Loucy (cell line): ENCODE data around the gene HOXC4.

ENCODE experiments used
- H2AFZ ChIP-seq: fragments of 200-600 bp; sonication (generic); 2 replicates; pipeline ENCODE4 v1.6.0; 2016; ENCODE audit warnings: antibody characterized with exemption, mild to moderate bottlenecking, low read length, moderate library complexity
- H3F3A ChIP-seq: fragments of 200-600 bp; 2 replicates; pipeline ENCODE4 v1.6.0; 2016; ENCODE audit warnings: antibody characterized with exemption, low read depth, mild to moderate bottlenecking
- H3K27me3 ChIP-seq: fragments of 200-600 bp; sonication (generic); 2 replicates; pipeline ENCODE4 v1.6.1; 2014; ENCODE audit warnings: low read length, mild to moderate bottlenecking; ENCODE audit not compliant: insufficient read depth, poor library complexity, severe bottlenecking
- H3K36me3 ChIP-seq: fragments of 200-600 bp; sonication (generic); 2 replicates; pipeline ENCODE4 v1.6.1; 2016; ENCODE audit warnings: low read length; ENCODE audit not compliant: insufficient read depth
- H3K4me1 ChIP-seq: fragments of 200-600 bp; sonication (generic); 2 replicates; pipeline ENCODE4 v1.5.1; 2014; ENCODE audit warnings: low read length, mild to moderate bottlenecking; ENCODE audit not compliant: insufficient read depth, poor library complexity, severe bottlenecking
- H3K4me2 ChIP-seq: fragments of 200-600 bp; sonication (generic); 2 replicates; pipeline ENCODE4 v1.6.0; 2014; ENCODE audit warnings: antibody characterized with exemption, low read length, low read depth, mild to moderate bottlenecking; ENCODE audit not compliant: poor library complexity, severe bottlenecking
- H3K4me3 ChIP-seq: fragments of 200-600 bp; sonication (generic); 2 replicates; pipeline ENCODE4 v1.5.1; 2014; ENCODE audit warnings: low read length, mild to moderate bottlenecking, mixed read lengths; ENCODE audit not compliant: poor library complexity, severe bottlenecking
- H3K79me2 ChIP-seq: fragments of 200-600 bp; sonication (generic); 2 replicates; pipeline ENCODE4 v1.6.1; 2014; ENCODE audit warnings: low read length; ENCODE audit not compliant: insufficient read depth
- H3K9ac ChIP-seq: fragments of 200-600 bp; sonication (generic); 2 replicates; pipeline ENCODE4 v1.6.0; 2014; ENCODE audit warnings: mild to moderate bottlenecking, low read depth, low read length, moderate library complexity; ENCODE audit not compliant: poor library complexity, severe bottlenecking
- H3K9me2 ChIP-seq: fragments of 200-600 bp; sonication (generic); replicated peaks from 2 replicates; pipeline ENCODE4 v1.6.1; 2016; ENCODE audit warnings: low read depth, low read length, mixed read lengths
- H3K9me3 ChIP-seq: fragments of 200-600 bp; sonication (generic); 2 replicates; pipeline ENCODE4 v1.6.1; 2014; ENCODE audit warnings: mild to moderate bottlenecking, antibody characterized with exemption, low read length, low read depth; ENCODE audit not compliant: insufficient read depth
- H4K20me1 ChIP-seq: fragments of 200-600 bp; sonication (generic); 2 replicates; pipeline ENCODE4 v1.6.0; 2014; ENCODE audit warnings: antibody characterized with exemption, low read length, mild to moderate bottlenecking; ENCODE audit not compliant: insufficient read depth, poor library complexity, severe bottlenecking
- EZH2phosphoT487 ChIP-seq: fragments of 200-600 bp; IDR thresholded peaks from 2 replicates; pipeline ENCODE4 v1.6.1; 2018; ENCODE audit warnings: antibody characterized with exemption, mild to moderate bottlenecking, moderate library complexity, borderline replicate concordance
- TF ChIP-seq, protein P1 (sequence below): fragments of 200-600 bp; sonication (generic); conservative IDR thresholded peaks from 2 replicates; pipeline ENCODE4 v1.5.1; 2014; ENCODE audit warnings: mild to moderate bottlenecking, antibody characterized with exemption, low read length

HOXC4 gene

DNA sequence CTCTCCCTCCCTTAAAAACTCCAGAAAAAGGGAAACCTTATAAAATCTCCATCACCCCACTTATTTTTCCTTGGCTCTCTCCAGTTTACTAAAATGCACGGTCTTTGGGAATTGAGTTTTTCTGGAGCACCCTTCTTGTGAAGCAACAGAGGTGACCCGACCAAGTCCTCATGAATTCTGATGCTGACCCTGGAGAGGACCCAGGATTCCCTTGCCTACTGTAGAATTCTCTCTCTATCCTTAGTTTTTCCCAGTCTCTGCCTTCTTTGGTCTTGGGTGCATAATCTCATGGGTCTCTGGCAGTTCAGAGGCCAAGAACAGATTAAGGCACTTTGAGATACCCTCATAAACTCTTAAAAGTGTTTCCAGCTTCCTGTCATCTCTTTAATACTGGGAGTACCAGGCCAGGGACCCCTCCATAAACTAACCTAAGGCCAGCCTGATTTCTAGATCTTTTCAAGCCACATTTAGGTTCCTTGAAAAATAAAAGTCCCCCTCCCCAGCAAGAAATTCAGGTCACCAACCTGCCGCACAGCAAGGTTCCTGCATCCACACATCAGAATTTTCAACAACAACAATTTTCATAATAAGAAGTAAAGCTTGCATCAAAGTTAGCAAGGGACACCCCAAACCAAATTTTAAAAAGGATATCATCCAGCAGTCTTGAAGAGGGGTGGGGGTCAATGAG, 5.1 kb upstream of the HOXC4 start:
- no peak for TF ChIP-seq EZH2phosphoT487
- TF ChIP-seq, protein P1, sequence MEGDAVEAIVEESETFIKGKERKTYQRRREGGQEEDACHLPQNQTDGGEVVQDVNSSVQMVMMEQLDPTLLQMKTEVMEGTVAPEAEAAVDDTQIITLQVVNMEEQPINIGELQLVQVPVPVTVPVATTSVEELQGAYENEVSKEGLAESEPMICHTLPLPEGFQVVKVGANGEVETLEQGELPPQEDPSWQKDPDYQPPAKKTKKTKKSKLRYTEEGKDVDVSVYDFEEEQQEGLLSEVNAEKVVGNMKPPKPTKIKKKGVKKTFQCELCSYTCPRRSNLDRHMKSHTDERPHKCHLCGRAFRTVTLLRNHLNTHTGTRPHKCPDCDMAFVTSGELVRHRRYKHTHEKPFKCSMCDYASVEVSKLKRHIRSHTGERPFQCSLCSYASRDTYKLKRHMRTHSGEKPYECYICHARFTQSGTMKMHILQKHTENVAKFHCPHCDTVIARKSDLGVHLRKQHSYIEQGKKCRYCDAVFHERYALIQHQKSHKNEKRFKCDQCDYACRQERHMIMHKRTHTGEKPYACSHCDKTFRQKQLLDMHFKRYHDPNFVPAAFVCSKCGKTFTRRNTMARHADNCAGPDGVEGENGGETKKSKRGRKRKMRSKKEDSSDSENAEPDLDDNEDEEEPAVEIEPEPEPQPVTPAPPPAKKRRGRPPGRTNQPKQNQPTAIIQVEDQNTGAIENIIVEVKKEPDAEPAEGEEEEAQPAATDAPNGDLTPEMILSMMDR: no peak
- Histone ChIP-seq H3K36me3 (peaks cover 13% of the 10 kb centered on the region; the same call in 1 of the 2 replicates), H3K27me3 (no peaks in the 10 kb centered on the region), H4K20me1 (peaks cover 84% of the 10 kb centered on the region), H3K4me1 (peaks cover 59% of the 10 kb centered on the region), H3K9me2 (no peaks in the 10 kb centered on the region), H2AFZ (no peak overlapping the region), H3F3A (no peaks in the 10 kb centered on the region), H3K9ac (no peak overlapping the region), H3K4me2 (no peak overlapping the region), H3K79me2 (peaks cover 93% of the 10 kb centered on the region), H3K9me3 (no peaks in the 10 kb centered on the region), H3K4me3 (no peak overlapping the region)

DNA sequence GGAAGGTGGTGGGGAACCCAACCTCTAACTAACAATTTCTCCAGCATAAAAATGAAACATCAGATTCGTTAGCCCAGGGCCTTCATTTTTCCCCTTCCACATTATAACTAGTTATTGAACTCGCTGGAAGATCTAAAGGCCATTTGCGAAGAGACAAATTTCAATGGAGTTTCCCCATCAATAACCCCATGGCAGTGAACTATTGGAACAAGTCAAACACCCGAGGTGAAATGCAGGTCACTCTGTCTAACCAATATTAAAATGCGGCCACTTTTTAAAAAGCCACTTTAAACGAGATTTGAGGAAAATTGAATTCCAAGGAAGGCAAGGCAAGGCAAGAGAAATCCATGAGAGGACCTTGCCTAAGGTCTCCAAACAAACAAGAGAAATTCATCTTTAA, 4.5 kb upstream of the HOXC4 start:
- Histone ChIP-seq H3K4me1 (peaks cover 54% of the 10 kb centered on the region), H3K9me2 (no peaks in the 10 kb centered on the region), H3F3A (no peaks in the 10 kb centered on the region), H3K4me2 (no peak overlapping the region), H3K27me3 (no peaks in the 10 kb centered on the region), H4K20me1 (peaks cover 81% of the 10 kb centered on the region), H3K36me3 (peaks cover 16% of the 10 kb centered on the region; the same call in 1 of the 2 replicates), H3K4me3 (no peak overlapping the region), H2AFZ (no peak overlapping the region), H3K9me3 (no peaks in the 10 kb centered on the region), H3K79me2 (peaks cover 88% of the 10 kb centered on the region), H3K9ac (no peak overlapping the region)
- TF ChIP-seq, protein P1: no peak
- TF ChIP-seq EZH2phosphoT487: no peak

DNA sequence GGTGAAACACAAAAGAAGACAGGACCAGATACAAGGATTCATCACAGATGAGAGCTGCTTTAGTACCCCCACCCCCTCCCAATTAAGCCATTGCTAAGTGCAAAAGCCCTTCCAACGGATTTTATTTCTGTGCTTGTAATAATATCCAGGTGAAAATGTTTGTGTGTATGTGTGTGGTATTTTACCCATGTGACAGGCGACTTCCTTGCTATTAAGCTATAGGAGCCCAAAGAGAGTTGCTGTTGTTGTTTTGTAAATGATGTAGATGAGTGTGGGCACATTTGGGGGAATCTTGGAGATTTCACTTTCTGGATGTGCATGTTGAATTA, 3.2 kb upstream of the HOXC4 start:
- Histone ChIP-seq H2AFZ (no peak overlapping the region), H3K79me2 (peaks cover 75% of the 10 kb centered on the region), H3K27me3 (no peaks in the 10 kb centered on the region), H3K36me3 (peaks cover 24% of the 10 kb centered on the region), H3K9me2 (no peaks in the 10 kb centered on the region), H3F3A (no peaks in the 10 kb centered on the region), H4K20me1 (peaks cover 68% of the 10 kb centered on the region), H3K4me1 (peaks cover 41% of the 10 kb centered on the region), H3K4me2 (no peak overlapping the region), H3K9me3 (no peaks in the 10 kb centered on the region), H3K9ac (no peak overlapping the region), H3K4me3 (no peak overlapping the region)
- no peak for TF ChIP-seq EZH2phosphoT487
- TF ChIP-seq, protein P1: no peak
